Coronary artery (tissue), 2 donors: Measurements from ENCODE around the gene EVI5.
"Not testable (repeated sequence)": the region's sequence is repeated elsewhere in the genome, so short reads cannot be mapped to it uniquely, and the experiment has no call there.

Experiments used
- DNase-seq: peaks from one replicate; pipeline ENCODE4 v3.0.0-alpha.2; 2017; ENCODE audit warnings: low spot score
- H3K27ac ChIP-seq, 2 donors: fragments of 200-600 bp; sonication (generic); one replicate each; pipeline ENCODE4 v1.5.1; 2016 to 2019
- H3K4me3 ChIP-seq: fragments of 200-600 bp; sonication (generic); 2 replicates; pipeline ENCODE4 v1.5.1; 2016; ENCODE audit warnings: mild to moderate bottlenecking, moderate library complexity
- CTCF ChIP-seq: fragments of 200-600 bp; sonication (generic); IDR thresholded peaks from one replicate; pipeline ENCODE4 v1.5.1; 2019; ENCODE audit warnings: antibody characterized with exemption

Gene EVI5

GRCh38 chr1:92730476-92730875 is 54.4 kb downstream of the EVI5 start:
- DNase-seq = no peak
- Histone ChIP-seq H3K27ac (no peak overlapping the region), H3K4me3 (no peak overlapping the region)
- no peak for TF ChIP-seq CTCF

GRCh38 chr1:92728697-92729096 is 56.2 kb downstream of the EVI5 start:
- TF ChIP-seq CTCF = no peak
- H3K4me3 ChIP-seq = no peak overlapping the region
- no peak for DNase-seq
- no peak overlapping the region for H3K27ac ChIP-seq

GRCh38 chr1:92723713-92724112 is 61.2 kb downstream of the EVI5 start:
- H3K27ac ChIP-seq, H3K4me3 ChIP-seq, DNase-seq: not testable (repeated sequence)

- Histone ChIP-seq H3K4me3 (no peak overlapping the region), H3K27ac (no peak overlapping the region)
- no peak for DNase-seq
- TF ChIP-seq CTCF = no peak
These were observed 63.0 kb downstream of the EVI5 start for GRCh38 chr1:92721886-92722285.

- not testable (repeated sequence) for H3K4me3 ChIP-seq, H3K27ac ChIP-seq, DNase-seq
These were observed 63.8 kb downstream of the EVI5 start for GRCh38 chr1:92721157-92721556.

GRCh38 chr1:92715476-92715951 is 69.4 kb downstream of the EVI5 start:
- not testable (repeated sequence) for DNase-seq, H3K4me3 ChIP-seq, H3K27ac ChIP-seq

- no peak for TF ChIP-seq CTCF
- Histone ChIP-seq H3K27ac (no peak overlapping the region), H3K4me3 (no peak overlapping the region)
- DNase-seq = no peak
These were observed 71.0 kb downstream of the EVI5 start for GRCh38 chr1:92713939-92714338.

- no peak overlapping the region for H3K27ac ChIP-seq
- no peak for DNase-seq
- TF ChIP-seq CTCF = no peak
- H3K4me3 ChIP-seq = no peak overlapping the region
These were observed 73.3 kb downstream of the EVI5 start for GRCh38 chr1:92711473-92712165.

- H3K27ac ChIP-seq = no peak overlapping the region
- no peak for DNase-seq
- H3K4me3 ChIP-seq = no peak overlapping the region
- TF ChIP-seq CTCF = no peak
These were observed 75.2 kb downstream of the EVI5 start for GRCh38 chr1:92709738-92710137.
